ENCODE measurements around the gene RDM1. TPM values are rescaled to one million over a fixed set of nuclear protein-coding genes. Genes with fewer than 3 reads are reported as not detected.
"Not testable (repeated sequence)": the region's sequence is repeated elsewhere in the genome, so short reads cannot be mapped to it uniquely, and the experiment has no call there.

Gene RDM1
- total RNA-seq, 1 experiment from 2014 or later: 2.2 TPM

DNA sequence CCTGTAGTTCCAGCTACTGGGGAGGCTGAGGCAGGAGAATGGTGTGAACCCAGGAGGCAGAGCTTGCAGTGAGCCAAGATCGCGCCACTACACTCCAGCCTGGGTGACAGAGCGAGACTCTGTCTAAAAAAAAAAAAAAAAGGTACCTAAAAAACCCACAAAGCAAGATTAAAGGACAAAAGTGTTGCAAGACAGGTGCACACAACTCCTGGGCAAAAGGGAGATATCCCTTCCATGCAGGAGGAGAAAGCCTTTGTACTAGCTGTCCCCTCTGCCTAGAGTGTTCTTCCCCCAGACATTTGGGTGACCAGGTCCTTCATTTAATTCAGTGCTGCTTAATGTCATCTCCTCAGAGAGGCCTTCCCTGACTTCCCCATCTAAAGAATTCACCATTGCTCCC is 7.9 kb upstream of the RDM1 start:
- in situ Hi-C loops (cut with HindIII; ENCODE audit: low sequenced_read_pairs); DNase-seq (ENCODE audit: low spot score): not testable (repeated sequence)

DNA sequence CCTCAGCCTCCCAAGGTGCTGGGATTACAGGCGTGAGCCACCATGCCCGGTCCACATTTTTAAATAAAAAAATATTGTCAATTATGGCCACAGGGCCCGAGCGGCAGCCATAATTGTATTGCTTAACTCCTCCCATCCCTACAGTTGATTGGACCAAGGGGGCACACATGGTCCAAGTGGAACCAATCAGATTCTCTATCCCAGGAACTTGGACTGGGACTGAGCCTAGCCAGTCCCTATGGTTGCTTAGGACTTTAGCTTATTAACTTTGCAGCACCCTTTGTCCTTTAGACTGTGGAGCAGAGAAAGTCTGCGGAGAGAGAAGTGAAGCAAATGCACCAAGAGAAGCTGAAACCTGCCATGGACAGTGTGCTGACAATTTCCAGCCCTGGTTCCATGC is 5.5 kb upstream of the RDM1 start:
- DNase-seq (ENCODE audit: low spot score): no peak
- in situ Hi-C loops (cut with HindIII; ENCODE audit: low sequenced_read_pairs): no loop called here

- no peak for DNase-seq (ENCODE audit: low spot score)
- in situ Hi-C loops (cut with HindIII; ENCODE audit: low sequenced_read_pairs): no loop called here
These were observed 4.2 kb upstream of the RDM1 start for GRCh38 chr17:35934760-35935159.

DNA sequence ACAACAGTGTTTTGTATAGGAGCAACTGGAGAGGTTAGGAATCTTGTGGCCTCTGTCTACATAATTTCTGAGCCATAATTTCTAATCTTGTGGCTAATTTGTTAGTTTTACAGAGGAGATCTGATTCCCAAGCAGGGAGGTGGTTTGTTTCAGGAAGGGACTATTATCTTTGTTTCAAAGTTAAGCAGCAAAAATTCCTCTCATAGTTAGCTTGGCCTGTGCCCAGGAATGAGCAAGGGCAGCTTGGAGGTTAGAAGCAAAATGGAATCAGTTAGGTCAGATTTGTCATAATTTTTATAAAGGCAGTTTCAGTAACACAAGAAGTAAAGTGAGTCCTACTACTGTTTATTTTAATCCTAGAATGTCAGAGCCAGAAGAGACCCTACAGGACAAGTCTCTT is 2.0 kb upstream of the RDM1 start:
- in situ Hi-C loops (cut with HindIII; ENCODE audit: low sequenced_read_pairs): no loop called here
- no peak for DNase-seq (ENCODE audit: low spot score)

- in situ Hi-C loops (cut with HindIII; ENCODE audit: low sequenced_read_pairs): no loop called here
- no peak for DNase-seq (ENCODE audit: low spot score)
These were observed 1.3 kb upstream of the RDM1 start for GRCh38 chr17:35931794-35932425.

- no peak for DNase-seq (ENCODE audit: low spot score)
- in situ Hi-C loops (cut with HindIII; ENCODE audit: low sequenced_read_pairs): no loop called here
These were observed 2.9 kb downstream of the RDM1 start for GRCh38 chr17:35927714-35928113.

GRCh38 chr17:35923609-35924114 is 6.9 kb downstream of the RDM1 start:
- in situ Hi-C loops (cut with HindIII; ENCODE audit: low sequenced_read_pairs): no loop called here
- no peak for DNase-seq (ENCODE audit: low spot score)

DNA sequence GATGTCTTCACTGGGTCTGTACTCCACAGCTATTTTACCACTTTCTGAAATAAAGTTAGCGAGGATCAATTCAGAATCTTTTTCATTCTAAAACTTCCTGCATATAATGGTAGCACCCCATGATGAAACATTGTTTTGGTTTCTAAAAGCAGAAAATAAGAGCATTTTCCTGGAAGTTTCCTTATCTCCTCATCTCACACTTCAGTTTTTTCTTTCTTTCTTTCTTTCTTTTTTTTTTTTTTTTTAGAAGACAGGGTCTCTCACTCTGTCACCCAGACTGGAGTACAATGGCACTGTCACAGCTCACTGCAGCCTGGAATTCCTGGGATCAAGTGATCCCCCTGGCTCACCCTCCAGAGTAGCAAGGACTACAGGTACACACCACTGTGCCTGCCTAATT is 10.3 kb downstream of the RDM1 start:
- in situ Hi-C loops (cut with HindIII; ENCODE audit: low sequenced_read_pairs): no loop called here
- no peak for DNase-seq (ENCODE audit: low spot score)

DNA sequence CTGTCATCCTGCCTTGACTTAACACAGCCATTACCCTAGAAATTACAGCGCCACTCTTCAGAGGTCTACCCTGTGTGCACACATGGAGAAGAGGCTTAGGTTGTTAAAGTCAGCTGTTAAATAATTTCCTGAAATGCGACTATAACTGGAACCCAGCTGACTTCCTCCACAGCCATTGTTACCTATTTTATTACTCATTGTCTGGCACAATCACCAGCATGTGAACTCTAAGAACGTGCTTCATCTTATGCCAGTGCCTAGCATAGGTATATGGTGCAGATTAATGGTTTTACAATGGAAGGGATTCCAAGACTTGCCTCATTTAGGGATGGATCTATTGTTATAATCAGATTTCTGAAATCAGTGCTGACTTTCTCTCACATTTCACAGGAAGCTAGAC is 11.9 kb downstream of the RDM1 start:
- in situ Hi-C loops (cut with HindIII; ENCODE audit: low sequenced_read_pairs): no loop called here

GRCh38 chr17:35917519-35918213 is 12.9 kb downstream of the RDM1 start:
- in situ Hi-C loops (cut with HindIII; ENCODE audit: low sequenced_read_pairs): no loop called here
- DNase-seq (ENCODE audit: low spot score): no peak

More for the DNA sequence above, 11.9 kb downstream of the RDM1 start:
- no peak for DNase-seq (ENCODE audit: low spot score)

- DNase-seq (ENCODE audit: low spot score): no peak
- in situ Hi-C loops (cut with HindIII; ENCODE audit: low sequenced_read_pairs): no loop called here
These were observed 15.2 kb downstream of the RDM1 start for GRCh38 chr17:35915153-35915964.

GRCh38 chr17:35914354-35914753 is 16.2 kb downstream of the RDM1 start:
- in situ Hi-C loops (cut with HindIII; ENCODE audit: low sequenced_read_pairs): no loop called here
- DNase-seq (ENCODE audit: low spot score): no peak

DNA sequence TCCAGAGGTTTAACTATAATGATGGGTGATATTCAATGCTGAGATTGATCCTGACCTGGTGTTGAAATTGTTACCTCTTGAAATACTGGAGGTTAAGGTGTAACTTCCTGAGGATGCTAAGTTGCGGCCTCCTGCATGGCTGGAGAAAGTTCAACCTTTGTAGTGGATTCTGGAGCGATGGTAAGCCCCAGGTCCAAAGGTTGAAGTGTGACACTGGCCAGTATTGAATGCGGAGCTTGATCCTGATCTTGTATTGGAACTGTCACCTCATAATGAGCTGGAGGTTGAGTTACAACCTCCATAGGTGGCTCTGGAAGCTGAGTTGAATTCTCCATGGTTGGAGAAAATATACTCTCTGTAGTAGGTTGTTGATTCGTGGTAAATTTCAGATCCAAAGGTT is 17.0 kb downstream of the RDM1 start:
- DNase-seq (ENCODE audit: low spot score): no peak
- in situ Hi-C loops (cut with HindIII; ENCODE audit: low sequenced_read_pairs): no loop called here

- DNase-seq (ENCODE audit: low spot score): no peak
- in situ Hi-C loops (cut with HindIII; ENCODE audit: low sequenced_read_pairs): no loop called here
These were observed 17.6 kb downstream of the RDM1 start for GRCh38 chr17:35912942-35913341.

- in situ Hi-C loops (cut with HindIII; ENCODE audit: low sequenced_read_pairs): no loop called here
- DNase-seq (ENCODE audit: low spot score): no peak
These were observed 18.1 kb downstream of the RDM1 start for GRCh38 chr17:35912339-35912912.

GRCh38 chr17:35909408-35909807 is 21.2 kb downstream of the RDM1 start:
- in situ Hi-C loops (cut with HindIII; ENCODE audit: low sequenced_read_pairs): no loop called here
- DNase-seq (ENCODE audit: low spot score): no peak

DNA sequence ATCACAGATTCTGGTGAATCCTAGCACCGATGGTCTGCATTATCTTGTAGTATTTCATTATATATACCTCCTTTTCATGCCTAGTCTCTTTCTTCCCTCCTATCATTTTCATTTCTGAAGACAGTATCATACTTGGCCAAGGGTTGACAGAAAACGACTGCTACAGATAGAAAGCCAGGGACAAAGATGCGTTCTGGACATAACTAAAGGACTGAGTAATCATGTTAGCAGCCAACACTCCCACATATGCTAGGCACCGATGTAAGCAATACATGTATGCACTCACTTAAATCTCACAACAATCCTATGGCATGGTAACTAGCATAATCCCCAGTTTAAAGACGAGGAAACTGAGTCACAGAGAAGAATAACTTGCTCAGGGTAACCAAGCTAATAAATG is 22.9 kb downstream of the RDM1 start:
- in situ Hi-C loops (cut with HindIII; ENCODE audit: low sequenced_read_pairs): no loop called here
- DNase-seq (ENCODE audit: low spot score): no peak

DNA sequence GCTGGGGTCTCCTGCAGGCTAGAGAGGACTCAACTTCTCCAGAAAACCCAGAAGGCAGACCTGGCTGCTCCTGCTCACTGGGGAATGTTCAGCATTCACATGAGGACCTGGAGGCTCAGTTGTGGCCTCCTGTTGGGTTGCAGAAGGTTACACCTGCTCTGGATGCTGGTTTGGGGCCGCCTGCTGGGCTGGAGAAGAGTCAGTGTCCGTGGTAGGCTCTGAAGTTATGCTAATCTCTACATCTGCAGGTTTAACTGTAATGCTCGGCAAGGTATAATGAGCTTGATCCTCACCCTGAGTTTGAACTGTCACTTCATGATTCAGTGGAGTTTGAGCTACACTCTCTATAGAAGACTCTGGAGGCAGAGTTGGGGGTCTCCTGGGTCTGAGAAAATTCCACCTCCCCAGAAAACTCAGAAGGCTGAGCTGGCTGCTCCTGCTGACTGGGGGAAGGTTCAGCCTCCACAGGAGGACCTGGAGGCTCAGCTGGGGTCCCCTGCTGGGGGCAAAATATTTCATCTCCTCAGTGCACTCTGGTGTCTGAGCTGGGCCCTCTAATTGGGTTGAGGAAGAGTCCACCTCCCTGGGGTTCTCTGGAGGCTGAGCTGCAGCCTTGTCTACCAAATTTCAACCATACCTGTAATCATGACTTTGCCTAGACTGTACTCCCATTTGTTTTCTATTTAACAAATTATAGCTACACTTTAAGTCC is 23.5 kb downstream of the RDM1 start:
- in situ Hi-C loops (cut with HindIII; ENCODE audit: low sequenced_read_pairs): no loop called here
- no peak for DNase-seq (ENCODE audit: low spot score)

- in situ Hi-C loops (cut with HindIII; ENCODE audit: low sequenced_read_pairs): no loop called here
- DNase-seq (ENCODE audit: low spot score): no peak
These were observed 24.2 kb downstream of the RDM1 start for GRCh38 chr17:35906191-35906925.
